ENCODE measurements around the gene GIMAP8.
"Not testable (repeated sequence)": the region's sequence is repeated elsewhere in the genome, so short reads cannot be mapped to it uniquely, and the experiment has no call there.

GIMAP8 gene

DNA sequence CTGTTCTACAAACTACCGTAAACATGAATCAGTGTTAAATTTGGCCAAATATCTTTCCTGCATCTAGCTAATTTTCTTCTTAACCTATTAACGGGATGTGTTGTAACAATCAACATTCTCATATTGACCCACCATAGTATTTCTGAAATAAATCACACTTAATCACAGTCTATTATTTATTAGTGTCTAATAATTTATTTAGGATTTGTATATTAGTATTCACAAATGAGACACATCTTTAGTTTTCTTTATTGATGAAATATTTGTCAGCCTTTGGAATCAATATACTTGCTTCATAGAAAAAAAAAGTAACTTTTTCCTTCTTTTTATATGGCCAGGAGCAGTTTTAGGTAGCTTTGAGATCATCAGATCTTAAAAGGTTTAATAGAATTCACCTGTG is 68.9 kb downstream of the GIMAP8 start:
- DNase-seq, result no peak

DNA sequence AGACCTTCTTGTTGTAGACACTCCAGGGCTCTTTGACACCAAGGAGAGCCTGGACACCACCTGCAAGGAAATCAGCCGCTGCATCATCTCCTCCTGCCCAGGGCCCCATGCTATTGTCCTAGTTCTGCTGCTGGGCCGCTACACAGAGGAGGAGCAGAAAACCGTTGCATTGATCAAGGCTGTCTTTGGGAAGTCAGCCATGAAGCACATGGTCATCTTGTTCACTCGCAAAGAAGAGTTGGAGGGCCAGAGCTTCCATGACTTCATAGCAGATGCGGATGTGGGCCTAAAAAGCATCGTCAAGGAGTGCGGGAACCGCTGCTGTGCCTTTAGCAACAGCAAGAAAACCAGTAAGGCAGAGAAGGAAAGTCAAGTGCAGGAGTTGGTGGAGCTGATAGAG is 69.7 kb downstream of the GIMAP8 start:
- DNase-seq, result no peak

DNA sequence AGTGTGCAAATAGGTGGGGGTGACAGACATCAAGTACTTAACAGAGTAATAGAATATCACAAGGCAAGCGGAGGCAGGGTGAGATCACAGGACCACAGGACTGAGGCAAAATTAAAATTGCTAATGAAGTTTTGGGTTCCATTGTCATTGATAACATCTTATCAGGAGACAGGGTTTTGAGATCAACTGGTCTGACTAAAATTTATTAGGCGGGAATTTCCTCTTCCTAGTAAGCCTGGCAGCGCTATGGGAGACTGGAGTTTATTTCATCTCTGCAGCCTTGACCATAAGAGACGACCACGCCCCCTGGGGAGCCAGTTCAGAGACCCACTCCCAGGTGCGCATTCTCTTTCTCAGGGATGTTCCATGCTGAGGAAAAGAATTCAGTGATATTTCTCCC is 72.5 kb downstream of the GIMAP8 start:
- DNase-seq, result not testable (repeated sequence)

DNA sequence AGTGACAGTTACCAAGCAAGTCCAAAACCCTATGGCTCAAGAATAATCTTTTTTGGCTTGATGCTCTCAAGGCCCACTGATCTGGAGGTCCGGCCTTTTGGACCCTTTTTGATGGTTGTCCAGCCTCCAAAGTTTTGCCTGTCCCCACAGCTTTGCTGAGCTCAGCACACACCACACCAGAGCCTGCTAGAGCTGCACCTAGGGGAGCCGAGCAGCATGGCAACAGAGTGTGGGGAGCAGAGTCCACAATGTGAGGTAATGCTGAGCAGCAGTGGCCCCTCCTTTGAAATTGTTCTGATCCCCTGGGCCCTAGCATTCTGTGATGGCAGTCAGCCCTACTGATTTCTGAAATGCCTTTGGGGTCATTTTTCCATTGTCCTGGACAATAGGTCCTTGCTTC is 73.6 kb downstream of the GIMAP8 start:
- DNase-seq, result no peak
